SJCRH30 (cell line): ENCODE results near the gene CENPI. TPM values are rescaled to one million over a fixed set of nuclear protein-coding genes. Genes with fewer than 3 reads are reported as not detected.

Source experiments
- DNase-seq, 2 experiments: peaks; one replicate each; pipeline ENCODE4 v3.0.0-alpha.2; 2015 to 2020
- H3K27ac ChIP-seq: fragments of 250-450 bp; sonication (Bioruptor Pico); 2 replicates; pipeline ENCODE4 v1.5.1; 2020; ENCODE audit warnings: mild to moderate bottlenecking, moderate library complexity
- H3K27me3 ChIP-seq: fragments of 250-450 bp; sonication (Bioruptor Pico); 2 replicates; pipeline ENCODE4 v1.5.1; 2020; ENCODE audit warnings: mild to moderate bottlenecking, moderate library complexity
- H3K36me3 ChIP-seq: fragments of 250-450 bp; sonication (Bioruptor Pico); 2 replicates; pipeline ENCODE4 v1.5.1; 2020; ENCODE audit warnings: mild to moderate bottlenecking, moderate library complexity
- H3K4me1 ChIP-seq: fragments of 250-450 bp; sonication (Bioruptor Pico); 2 replicates; pipeline ENCODE4 v1.5.1; 2020; ENCODE audit warnings: mild to moderate bottlenecking, moderate library complexity
- H3K4me3 ChIP-seq: fragments of 250-450 bp; sonication (Bioruptor Pico); 2 replicates; pipeline ENCODE4 v1.5.1; 2020; ENCODE audit warnings: mild to moderate bottlenecking, moderate library complexity
- H3K9me3 ChIP-seq: fragments of 250-450 bp; sonication (Bioruptor Pico); replicated peaks from 2 replicates; pipeline ENCODE4 v1.5.1; 2020; ENCODE audit warnings: mild to moderate bottlenecking, moderate library complexity
- total RNA-seq: library from RNA; depleted of rRNA; stranded (reverse); fragments of >200 nt; shearing (Covaris generic); gene quantifications from 2 replicates; pipeline ENCODE4 v1.2.3, GENCODE V29; 2014; rRNA removed

CENPI gene
- total RNA-seq, 1 experiment from 2014 or later, result 48.4 TPM

- DNase-seq, result no peak
- no peaks in the 10 kb centered on the region for H3K9me3 ChIP-seq
- no peaks in the 10 kb centered on the region for H3K27me3 ChIP-seq
- no peak overlapping the region for H3K4me3 ChIP-seq
- H3K4me1 ChIP-seq, result no peaks in the 10 kb centered on the region
- H3K36me3 ChIP-seq, result peaks cover 20% of the 10 kb centered on the region
- no peak overlapping the region for H3K27ac ChIP-seq
Observed at GRCh38 chrX:101108284-101108683, 10.3 kb downstream of the CENPI start.

GRCh38 chrX:101117701-101118100 is 19.7 kb downstream of the CENPI start:
- Histone ChIP-seq H3K36me3 (peaks cover 43% of the 10 kb centered on the region), H3K27ac (no peak overlapping the region), H3K27me3 (no peaks in the 10 kb centered on the region), H3K4me3 (no peak overlapping the region), H3K4me1 (no peaks in the 10 kb centered on the region), H3K9me3 (no peaks in the 10 kb centered on the region)
- DNase-seq, result no peak

DNA sequence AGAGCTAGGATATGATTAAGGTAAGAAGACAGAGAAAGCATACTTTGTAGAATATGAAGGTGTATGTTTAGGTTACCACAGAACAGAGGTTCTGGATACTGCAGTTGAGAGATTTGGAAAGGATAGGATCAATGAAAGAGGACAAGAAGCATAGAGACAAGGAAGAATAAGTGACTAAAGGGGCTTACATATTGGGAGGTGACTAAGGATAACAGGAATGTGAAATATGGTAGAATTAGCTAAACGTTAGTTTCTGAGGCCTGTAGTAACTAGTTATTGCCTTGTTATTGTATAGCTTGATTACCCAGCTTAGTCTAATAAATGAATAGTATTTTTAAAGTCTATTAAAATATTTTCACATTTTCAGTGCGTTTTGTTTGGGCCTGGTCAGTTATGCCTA is 38.2 kb downstream of the CENPI start:
- no peak overlapping the region for H3K4me3 ChIP-seq
- H3K36me3 ChIP-seq, result peaks cover 32% of the 10 kb centered on the region
- no peak for DNase-seq
- no peaks in the 10 kb centered on the region for H3K9me3 ChIP-seq
- no peaks in the 10 kb centered on the region for H3K27me3 ChIP-seq
- no peak overlapping the region for H3K27ac ChIP-seq
- no peaks in the 10 kb centered on the region for H3K4me1 ChIP-seq

Other genes starting within 250 kb of the CENPI start
- gene NOX1, start 223.8 kb upstream of the CENPI start, total RNA-seq, result not detected in 2 replicates
- gene XKRX, start 169.3 kb upstream of the CENPI start, total RNA-seq, result 0.15 and 0.34 TPM in 2 replicates
- gene ARL13A, start 128.5 kb upstream of the CENPI start, total RNA-seq, result not detected in 2 replicates
- 15.4 and 16.4 TPM in 2 replicates for gene TRMT2B, start 46.1 kb upstream of the CENPI start, total RNA-seq
- gene TMEM35A, start 19.3 kb upstream of the CENPI start, total RNA-seq, result 0.10 and 0.13 TPM in 2 replicates
- gene DRP2, start 121.6 kb downstream of the CENPI start, total RNA-seq, result 2.7 and 3.4 TPM in 2 replicates
- gene TAF7L, start 193.1 kb downstream of the CENPI start, total RNA-seq, result 0.10 and 0.13 TPM in 2 replicates